GM18520 (cell line): ENCODE measurements around the gene CCL1.

ENCODE experiments used
- ATAC-seq: cut with Tn5 transposase; IDR thresholded peaks from one replicate; pipeline ENCODE4 v1.9.1; 2021; ENCODE audit not compliant: unreplicated experiment

CCL1 gene

GRCh38 chr17:34383216-34383615 lies 20.2 kb upstream of the CCL1 start:
- no peak for ATAC-seq

DNA sequence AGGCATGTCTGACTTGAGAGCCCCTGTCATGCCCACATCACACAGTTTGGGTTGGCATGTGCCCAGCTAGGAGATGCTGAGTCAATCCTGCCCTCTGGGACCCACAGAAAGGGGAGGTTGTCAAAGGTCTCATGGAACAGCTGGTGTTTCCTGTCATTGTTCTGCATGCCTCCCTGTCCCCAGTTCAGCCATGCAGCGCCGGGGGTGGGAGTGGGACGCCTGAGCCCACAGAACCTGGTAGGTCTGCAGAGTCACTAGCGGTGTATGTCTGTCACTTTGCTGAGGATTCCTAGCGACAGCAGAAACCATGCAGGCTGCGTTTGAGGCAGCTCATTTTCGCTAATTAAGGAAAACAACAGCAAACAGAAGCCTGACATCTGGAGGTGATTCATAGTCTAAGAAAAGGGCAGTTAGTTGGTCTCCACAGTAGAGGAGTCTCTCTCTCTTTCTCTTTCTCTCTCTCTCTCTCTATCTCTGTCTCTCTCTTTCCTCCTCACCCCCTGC lies 19.6 kb upstream of the CCL1 start:
- no peak for ATAC-seq

DNA sequence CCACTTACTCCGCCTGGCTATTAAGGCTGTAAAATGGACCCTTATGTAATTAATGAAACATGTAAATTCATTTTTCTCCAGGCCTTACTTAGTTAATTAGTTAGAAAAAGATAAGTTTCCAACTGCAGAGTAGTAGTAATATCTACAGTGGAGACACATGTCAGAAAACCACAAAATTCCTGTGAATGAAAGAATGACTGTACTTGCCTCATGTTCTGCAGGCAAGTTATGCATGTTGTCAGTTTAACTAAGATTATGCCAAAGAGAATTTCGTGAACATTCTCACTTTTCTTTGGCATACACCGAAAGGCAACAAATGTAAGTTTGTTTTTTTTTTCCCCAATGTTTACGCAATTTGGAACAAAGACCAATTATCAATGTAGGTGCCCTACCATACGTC lies 16.8 kb upstream of the CCL1 start:
- no peak for ATAC-seq

DNA sequence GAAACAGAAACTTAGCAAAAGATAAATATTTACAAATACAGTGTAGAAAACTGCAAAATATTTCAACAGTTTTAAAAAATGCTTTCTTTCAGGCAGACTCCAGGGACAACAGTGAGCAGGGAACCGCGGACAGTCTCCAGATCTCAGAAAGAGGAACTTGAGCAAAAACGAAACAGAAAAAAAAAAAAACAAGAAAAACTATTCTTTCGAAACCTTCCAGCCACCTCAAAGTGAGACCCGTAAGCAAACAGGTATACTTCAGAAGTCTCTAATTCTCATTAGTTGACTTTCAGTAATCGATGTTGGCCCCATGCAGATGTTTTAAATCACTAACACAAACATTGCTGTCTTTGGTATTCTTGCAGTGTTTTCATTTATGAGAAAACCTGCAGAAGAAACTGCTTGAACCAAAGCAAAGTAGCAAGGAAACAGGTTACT lies 15.7 kb upstream of the CCL1 start:
- ATAC-seq, result peak; percentile 51

DNA sequence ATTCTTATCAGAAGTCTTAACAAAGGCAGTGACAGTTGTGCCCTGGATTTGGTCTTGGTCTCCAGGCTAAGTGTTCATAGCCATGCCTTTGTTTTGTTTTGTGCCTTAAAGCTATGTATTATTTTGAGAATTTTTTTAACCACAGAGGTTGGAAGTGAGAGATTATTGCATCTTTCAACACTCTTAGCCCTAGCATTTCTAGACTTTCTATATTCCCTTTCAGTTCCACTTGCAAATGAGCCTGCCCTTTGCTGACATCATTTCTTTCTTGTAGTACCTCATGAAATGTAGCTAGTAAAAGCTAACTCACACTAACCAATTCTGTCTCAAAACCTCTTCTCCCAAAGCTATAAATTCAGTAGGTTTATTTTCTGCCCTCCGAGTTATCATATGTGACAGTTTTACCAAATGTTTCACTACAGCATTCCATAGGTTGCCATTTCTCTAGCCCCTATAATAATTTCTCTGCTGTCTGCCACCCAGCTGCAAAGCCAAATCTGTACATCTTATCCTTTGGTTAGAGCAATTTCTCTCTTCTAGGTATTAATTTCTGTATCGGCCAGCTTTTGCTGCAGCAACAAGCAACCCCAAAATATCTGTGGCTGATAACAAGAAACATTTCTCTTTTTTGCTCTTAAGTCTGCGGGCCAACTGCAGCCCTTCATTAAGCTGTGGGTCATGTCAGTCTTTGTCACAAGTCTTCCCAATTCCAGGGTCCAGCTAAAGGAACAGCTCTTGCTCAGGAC lies 14.2 kb upstream of the CCL1 start:
- ATAC-seq, result peak; percentile 44

- ATAC-seq, result no peak
Measured at GRCh38 chr17:34375426-34375997, 12.5 kb upstream of the CCL1 start.

GRCh38 chr17:34374457-34374856 lies 11.4 kb upstream of the CCL1 start:
- ATAC-seq, result no peak

- no peak for ATAC-seq
Measured at GRCh38 chr17:34371405-34372100, 8.5 kb upstream of the CCL1 start.

DNA sequence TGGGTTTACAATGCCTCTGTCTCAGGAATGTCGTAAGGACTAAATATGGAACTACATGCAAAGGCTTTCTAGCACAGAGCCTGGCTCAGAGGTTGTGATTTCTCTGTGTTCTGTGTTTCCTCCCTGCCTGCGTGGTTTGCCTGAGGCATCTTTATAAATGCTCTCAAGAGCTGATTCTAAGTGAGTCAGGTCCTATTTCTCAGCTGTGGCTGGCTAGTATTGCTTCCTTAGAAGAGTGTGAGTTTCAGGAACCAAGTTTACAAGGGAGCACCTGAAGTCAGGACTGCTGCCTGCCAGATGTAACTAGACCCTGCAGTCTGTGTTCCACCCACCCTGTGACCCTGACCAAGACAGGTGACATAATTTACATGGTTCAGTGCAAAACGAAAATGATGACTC lies 8.0 kb upstream of the CCL1 start:
- ATAC-seq, result peak; percentile 52

GRCh38 chr17:34370376-34370996 lies 7.5 kb upstream of the CCL1 start:
- ATAC-seq, result no peak

DNA sequence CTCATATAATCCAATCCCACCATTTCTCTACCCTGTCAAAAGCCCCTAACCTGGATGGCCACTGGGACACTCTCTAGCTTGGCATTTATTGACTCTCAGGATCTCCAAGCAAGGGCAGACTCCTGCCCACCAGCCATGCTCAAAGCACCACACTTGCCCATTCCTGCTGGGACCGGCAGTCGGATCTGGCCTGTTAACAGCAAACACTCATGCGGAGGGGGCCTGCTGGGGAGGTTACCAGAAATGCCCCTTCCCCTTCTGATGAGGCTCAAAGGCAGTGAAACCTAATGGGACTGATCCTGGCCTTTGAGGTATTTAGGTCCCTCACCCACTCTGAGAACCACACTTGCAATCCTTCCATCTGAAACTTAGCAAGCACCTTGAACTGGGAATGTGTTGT lies 6.5 kb upstream of the CCL1 start:
- ATAC-seq, result no peak

DNA sequence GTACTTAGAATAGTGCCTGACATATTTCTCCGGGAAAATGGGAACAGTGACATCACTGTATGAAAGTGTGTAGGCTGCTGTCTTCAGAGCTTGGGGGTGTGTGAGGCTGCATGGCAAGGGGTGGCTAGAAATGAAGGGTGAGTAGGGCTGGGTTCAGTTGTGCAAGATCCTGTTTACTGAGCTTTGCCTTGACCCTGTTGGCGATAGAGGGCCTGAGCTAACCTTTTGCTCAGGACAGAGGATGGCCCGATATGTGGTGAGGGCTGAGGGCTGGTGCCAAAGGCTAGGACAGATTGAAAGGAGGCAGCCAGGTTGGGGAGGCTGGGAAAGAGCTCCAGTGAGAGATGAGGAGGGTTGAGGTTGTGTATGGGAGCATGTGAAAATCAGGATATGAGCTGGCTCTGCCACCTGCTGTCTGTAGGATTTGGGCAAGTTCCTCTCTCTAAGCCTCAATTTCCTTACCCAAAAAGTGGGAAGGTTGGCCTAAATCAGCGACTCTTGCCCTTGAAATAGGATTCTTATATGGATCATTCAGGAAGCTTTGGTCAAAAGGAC lies 6.0 kb upstream of the CCL1 start:
- no peak for ATAC-seq

GRCh38 chr17:34368196-34368945 lies 5.3 kb upstream of the CCL1 start:
- no peak for ATAC-seq

DNA sequence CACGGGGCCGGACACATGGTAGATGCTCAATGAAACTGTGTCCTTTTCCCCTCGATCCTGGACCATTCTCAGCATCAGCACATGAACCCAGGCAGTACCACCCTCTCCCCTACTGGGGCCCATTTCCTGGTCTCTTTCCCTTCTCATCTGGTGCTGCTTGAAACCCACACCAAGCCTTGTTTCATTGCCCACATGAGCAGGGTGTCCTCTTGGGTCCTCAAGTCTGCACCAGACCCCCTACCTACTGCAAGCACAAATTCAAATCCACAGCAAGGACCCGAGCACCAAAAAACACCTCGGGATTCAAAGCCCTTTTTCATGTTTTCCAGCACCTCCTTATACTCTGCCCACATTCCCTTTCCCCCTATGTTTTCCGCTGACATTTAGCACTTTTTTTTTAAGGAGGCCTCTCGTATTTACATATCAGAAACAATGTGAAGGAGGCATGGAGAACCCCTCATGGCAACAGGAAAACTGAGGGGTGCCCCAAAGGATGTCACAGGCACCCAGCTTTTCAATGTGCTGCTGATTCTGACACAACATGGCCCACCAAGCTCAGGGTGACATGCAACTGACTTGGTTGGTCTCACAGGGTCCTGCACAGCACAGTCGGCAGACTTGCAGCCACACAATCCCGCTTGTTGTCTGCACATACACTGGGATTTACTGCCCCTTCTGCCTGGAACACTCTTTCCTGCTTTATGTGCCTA lies 4.6 kb upstream of the CCL1 start:
- no peak for ATAC-seq

- no peak for ATAC-seq
Measured at GRCh38 chr17:34366529-34367107, 3.6 kb upstream of the CCL1 start.

DNA sequence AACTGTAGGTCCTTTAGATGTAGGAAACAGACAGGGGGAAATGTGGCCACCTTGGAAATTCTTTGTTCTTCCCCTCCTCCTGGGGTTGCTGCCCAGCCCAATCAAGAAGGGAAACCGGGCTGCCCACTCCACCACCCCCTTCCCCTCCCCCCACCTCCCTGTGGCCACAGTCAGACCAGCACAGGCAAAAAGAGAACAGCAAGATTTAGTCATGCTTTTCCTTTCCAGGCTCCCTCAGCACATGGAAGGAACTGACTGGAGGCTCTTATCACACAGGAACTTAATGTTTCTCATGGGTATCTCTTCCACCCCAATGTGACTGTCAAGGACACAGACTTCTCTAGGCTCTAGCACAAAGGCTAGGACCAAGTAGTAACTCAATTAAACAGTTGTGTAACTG lies 3.0 kb upstream of the CCL1 start:
- no peak for ATAC-seq

- no peak for ATAC-seq
Measured at GRCh38 chr17:34365340-34365739, 2.3 kb upstream of the CCL1 start.

GRCh38 chr17:34364751-34365150 lies 1.7 kb upstream of the CCL1 start:
- ATAC-seq, result no peak

DNA sequence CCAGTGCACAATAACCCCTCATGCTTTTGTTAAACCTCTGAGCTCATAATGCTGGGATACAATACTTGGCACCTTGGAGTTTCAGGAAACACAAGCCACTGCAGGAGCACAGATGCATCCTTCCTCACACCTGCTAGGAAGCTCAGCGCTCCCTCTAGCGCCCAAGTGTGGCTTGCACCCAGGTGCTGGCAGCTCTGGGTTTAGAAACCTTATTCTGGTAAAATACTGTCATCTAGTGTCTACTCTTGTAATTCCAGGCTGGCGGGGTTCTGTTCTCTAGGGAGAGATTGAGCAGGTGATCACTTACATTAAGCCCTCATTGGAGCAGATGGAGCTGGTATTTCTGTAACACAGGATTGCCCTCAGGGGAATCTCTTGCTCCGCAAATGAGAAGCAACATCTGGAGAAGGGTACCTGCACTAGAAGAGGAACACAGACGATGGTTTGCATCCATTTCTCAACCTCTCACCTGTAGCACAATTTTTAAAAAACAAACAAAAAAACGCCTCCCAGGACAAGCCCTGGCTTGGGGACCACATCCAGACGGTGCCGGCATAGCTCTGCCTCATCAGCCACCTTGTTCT lies 1.5 kb downstream of the CCL1 start:
- ATAC-seq, result peak; percentile 77
